Amniotic stem cell (primary cell): ENCODE data around the gene LDB2.

Source experiments
- DNase-seq: peaks from one replicate; lab custom pipeline; 2025; lab: John Stamatoyannopoulos, UW

LDB2 gene

DNA sequence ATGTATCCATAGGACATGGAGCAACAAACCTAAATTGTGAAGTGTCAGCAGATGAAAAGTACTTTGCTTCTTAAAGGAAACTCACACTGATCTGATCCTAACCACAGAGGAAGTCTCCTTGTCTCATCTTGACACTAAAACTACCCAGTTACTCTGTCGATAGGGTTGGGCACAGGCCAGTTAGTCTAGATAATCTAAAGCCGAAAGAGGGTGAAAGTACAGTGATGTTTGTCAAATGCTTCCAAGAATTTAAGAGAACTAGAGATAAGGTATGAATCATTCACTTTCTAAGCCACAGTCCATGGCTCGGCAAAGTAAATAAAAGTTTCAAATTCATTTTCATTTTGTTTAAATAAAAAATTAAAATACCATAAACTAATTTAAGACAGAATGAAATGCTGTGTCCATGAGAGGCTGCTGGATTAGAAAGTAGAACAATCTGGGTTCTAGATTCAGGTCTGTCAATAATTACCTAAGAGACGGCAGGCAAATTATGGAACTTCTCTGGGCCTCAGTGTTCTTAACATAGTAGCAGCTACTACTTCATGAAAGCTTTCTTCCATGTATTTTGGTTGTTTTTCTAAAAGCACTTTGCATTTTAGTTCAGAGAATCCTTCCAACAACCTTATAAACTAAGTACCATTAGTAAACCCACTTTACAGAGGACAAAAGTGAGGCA lies 176.7 kb downstream of the LDB2 start:
- peak; percentile 50 for DNase-seq

GRCh38 chr4:16720761-16721160 lies 177.7 kb downstream of the LDB2 start:
- DNase-seq = no peak

- DNase-seq = no peak
Observed at GRCh38 chr4:16717266-16717970, 181.0 kb downstream of the LDB2 start.

DNA sequence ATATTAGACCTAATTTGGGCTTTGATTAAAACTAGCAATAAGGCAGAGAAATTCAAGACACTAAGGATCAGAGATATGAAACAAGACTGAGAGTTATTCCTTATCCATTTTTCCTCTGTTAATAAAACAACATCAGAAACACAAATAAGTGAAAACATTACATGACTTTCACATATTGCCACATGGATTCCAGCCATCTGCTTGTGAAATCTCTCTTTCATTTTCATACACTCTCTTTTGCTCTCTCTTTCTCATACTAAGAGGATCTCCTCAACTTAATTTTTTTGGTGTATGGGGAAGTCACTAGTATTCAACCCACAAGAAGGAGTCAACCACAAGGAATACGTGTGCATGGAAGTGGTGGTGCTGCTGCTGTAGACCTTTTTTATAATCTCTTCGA lies 183.0 kb downstream of the LDB2 start:
- DNase-seq = no peak

DNA sequence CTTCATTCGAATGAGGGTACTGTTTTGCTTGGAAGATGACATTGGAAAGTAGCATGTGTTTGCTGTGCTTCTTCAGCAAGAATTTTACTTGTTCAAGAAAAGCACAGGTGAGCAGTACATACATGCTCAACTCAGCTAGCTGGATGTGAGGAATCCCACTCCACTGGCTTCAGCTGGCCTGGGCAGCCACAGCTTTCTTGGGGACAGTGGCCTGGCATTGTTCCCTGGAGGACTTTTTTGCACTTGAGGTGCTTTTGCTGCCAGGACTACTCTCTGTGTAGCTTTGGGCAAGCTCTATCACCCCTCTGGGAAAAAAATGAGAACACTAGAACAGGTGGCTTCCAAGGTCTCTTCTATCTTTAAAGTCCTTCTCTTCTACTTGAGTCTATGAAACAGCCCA lies 184.3 kb downstream of the LDB2 start:
- no peak for DNase-seq

GRCh38 chr4:16713696-16714095 lies 184.7 kb downstream of the LDB2 start:
- DNase-seq = no peak

- DNase-seq = no peak
Observed at GRCh38 chr4:16713271-16713670, 185.2 kb downstream of the LDB2 start.

- DNase-seq = no peak
Observed at GRCh38 chr4:16710198-16710597, 188.2 kb downstream of the LDB2 start.

GRCh38 chr4:16707874-16708273 lies 190.6 kb downstream of the LDB2 start:
- DNase-seq = no peak

- no peak for DNase-seq
Observed at GRCh38 chr4:16706251-16706650, 192.2 kb downstream of the LDB2 start.

DNA sequence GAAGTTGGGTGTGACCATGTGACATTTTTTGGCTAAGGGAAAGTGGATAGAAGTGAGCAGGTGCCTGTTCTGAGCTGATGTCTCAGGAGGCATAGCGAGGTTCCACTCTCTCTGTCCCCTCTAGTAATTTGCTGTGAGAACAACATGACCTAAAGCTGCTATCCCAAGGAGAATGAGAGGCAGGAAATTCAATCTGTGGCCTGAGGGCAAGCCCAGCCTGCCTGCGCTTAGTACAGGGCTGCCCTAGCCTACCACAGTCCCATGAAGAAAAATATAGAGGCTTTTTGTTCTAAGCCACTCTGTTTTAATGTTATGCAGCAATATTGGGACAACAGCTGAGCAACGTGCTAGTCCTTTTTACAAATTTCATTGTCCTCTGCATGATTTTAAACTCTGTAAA lies 193.1 kb downstream of the LDB2 start:
- no peak for DNase-seq

DNA sequence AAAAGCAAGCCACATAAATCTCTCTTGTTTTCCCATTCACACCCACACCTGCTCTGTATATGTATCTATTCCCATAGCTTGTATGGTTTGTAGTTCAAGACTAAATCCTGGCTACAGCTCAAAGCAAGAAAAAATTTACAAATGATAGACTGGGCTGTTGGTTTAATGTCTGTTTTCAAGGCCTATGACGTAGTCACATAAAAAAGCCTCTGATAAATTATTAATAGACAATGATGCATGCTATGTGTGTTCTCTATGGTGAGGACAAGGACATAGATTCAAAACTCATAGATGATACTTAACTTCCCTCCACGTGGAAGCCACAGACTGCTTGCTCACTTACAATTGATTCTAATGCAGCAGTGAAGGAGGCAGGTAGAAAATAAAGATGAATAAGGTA lies 194.0 kb downstream of the LDB2 start:
- DNase-seq = no peak

DNA sequence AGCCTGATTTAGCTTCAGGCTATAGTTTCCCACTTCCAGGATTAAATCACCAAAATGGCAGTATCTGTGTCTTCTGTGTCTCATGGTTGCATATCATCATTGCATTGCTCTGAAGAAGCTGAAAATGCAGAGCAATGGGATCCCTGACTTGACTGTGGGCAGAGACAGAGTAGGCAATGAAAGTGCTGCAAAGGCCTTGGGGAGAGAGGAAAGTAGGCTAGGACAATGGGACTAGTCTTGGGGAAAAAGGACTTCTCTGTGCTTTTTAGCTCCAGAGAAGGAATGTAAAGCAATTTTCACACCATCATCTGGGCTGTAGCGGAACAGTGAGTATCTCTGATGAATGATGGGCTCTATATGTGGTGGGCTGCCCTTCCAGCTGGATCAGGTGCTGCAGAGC lies 202.5 kb downstream of the LDB2 start:
- no peak for DNase-seq

DNA sequence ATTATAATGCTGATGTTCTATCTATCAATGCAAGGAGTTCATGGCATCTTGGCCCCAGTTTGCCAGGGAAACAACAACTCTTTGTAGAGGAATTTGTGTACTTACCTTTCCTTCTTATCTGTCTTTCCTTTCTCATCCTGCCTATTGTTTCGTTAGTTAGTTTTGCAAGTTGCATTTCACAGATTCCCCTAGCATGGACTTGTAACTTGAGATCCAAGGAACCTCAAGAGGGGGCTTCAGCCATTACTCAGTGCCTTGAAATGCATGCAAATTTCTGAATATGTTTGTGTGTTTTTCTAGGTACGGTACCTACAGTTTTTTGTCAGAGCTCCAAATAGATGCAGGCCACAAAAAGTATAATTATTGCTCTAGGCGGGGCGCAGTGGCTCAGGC lies 203.6 kb downstream of the LDB2 start:
- DNase-seq = no peak

DNA sequence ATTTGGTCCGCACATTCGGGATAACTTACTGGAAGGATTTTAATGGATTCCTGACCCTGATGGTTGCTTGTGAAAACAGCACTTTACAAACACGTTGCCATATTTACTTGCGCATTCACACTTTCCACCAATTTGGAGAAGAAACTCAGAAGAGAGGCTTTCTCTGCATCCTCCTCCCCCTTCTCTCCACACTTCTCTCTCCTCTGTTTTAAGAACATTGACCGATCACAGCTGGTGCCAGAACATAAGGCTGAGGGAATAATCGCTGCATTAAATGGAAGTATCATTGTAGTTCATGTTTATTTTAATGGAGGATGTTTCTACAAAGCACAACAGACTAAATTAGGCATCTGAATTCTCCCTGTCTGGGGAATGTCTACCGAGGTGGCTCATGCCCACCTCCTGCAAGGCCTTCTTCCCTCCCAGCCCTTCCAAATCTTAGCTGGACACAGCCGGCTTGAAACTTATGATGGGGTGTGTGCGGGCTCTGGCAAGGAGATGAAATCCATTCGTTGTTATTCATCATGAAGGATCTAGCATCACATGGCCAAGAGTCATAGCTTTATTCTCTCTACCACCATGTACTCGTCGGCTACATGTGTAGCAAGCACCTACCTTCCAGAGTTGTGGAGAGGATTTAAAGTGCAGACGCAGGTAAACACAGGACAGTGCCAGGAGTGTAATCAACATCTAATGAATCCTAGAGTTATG lies 204.1 kb downstream of the LDB2 start:
- DNase-seq = no peak

DNA sequence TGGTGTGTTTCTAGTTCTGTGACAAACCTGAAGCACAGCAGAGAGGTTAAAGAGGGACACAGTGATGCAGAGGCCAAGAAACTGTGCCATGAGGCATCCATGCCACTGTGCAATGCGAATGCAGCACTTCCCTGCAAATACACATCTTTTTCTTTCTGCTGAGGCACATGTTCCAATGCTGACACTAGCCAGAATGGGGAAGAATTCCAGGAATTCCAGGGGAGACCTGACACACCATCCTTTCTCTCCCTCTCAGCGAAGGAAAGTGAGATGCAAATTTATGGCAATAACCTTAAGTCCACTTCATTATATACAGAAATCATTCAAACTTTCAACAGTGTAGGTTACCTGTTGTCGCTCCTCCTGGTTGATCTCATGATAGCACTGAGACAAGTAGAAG lies 204.8 kb downstream of the LDB2 start:
- no peak for DNase-seq

- DNase-seq = no peak
Observed at GRCh38 chr4:16692961-16693506, 205.4 kb downstream of the LDB2 start.

- no peak for DNase-seq
Observed at GRCh38 chr4:16692524-16692923, 205.9 kb downstream of the LDB2 start.

- DNase-seq = peak; percentile 29
Observed at GRCh38 chr4:16692046-16692445, 206.4 kb downstream of the LDB2 start.

- no peak for DNase-seq
Observed at GRCh38 chr4:16691450-16691849, 207.0 kb downstream of the LDB2 start.

DNA sequence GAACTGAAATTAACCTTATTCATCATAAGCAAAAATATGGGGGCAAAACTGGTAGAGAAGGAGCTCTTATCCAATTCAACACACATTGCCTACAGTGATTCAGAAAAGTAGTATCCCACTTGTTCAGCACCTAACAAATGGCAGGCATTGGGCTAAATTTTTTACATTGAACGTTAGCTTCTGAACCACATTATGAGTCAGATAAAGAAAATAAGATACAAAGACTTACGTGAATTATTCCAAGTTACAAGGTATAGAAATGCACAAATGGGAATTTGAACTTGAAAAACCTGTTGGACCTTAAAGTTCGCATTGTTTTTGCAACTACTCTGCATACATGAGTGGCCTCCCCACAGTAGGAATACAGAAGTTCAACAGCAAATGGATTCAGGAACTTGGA lies 210.6 kb downstream of the LDB2 start:
- DNase-seq = no peak

DNA sequence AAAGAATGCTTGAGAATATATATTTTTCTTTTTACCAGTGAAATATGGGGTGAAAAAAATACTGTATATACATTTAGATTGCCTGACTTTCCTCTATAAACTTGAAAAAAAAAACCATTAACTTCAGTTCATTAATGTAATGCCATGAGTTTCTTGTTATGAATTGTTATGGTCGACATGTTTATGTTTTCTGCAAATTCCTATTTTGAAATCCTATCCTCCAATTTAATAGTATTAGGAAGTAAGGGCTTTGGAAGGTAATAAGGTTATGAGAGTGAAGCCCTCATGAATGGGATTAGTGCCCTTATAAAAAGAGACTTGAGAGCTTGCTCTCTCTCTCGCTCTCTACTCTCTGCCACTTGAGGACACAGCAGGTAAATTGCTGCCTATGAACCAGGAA lies 211.4 kb downstream of the LDB2 start:
- DNase-seq = no peak

DNA sequence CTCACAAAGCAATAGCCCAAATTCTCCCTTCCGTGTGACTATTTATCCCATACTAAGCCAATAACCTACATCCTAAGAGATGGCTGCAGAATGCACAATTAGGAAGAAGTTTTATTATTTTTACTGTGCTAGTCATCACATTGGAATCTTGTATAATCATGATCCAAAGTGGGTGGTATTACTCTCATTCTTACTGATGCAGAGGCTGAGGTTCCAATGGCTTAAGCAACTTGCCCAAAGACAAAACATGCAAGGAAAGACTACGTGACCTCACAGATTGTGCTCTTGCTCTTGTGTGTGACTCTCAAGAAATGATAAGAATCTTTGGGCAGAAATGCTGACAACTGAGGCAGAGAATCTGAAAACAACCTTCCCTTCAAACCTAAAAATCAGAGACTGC lies 212.2 kb downstream of the LDB2 start:
- peak; percentile 88 for DNase-seq
